Measurements from ENCODE around the gene ACADVL. TPM values are rescaled to one million over a fixed set of nuclear protein-coding genes. Genes with fewer than 3 reads are reported as not detected.

ACADVL gene
- total and polyA plus RNA-seq, 2 of the 4 experiments (the other 2 are of a cell fraction): 139 to 752 TPM

DNA sequence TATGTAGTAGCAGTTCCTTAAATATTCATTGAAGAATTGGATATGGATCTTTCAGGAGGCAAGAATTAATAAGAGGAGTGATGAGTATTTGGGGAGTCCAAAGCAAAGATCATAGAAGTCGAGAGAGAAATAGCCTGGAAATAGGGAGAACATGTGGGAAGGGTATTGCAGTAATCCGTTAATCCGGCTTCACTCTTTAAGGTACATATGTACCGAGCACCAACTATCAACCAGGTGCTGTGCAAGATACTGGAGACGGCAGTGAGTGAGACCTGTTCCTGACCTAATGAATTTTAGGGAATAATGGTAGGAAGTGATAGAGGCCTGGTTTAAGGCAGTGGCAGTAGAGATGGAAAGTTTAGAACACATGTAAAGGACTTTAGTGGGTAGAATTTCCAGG, 33.3 kb downstream of the ACADVL start (continued):
- TF ChIP-seq, protein P1, sequence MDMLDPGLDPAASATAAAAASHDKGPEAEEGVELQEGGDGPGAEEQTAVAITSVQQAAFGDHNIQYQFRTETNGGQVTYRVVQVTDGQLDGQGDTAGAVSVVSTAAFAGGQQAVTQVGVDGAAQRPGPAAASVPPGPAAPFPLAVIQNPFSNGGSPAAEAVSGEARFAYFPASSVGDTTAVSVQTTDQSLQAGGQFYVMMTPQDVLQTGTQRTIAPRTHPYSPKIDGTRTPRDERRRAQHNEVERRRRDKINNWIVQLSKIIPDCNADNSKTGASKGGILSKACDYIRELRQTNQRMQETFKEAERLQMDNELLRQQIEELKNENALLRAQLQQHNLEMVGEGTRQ (IDR thresholded peaks at IDR 0.05; ENCODE audit: low read depth, low read length): no peak
- no peak for TF ChIP-seq CHD1 (IDR thresholded peaks at IDR 0.05; ENCODE audit: low read depth, low read length)
- no peak for TF ChIP-seq RFX5 (IDR thresholded peaks at IDR 0.05; ENCODE audit: low read depth, low read length)
- no peak for TF ChIP-seq CEBPB (IDR thresholded peaks at IDR 0.05; ENCODE audit: low read depth, low read length)
- no peak for TF ChIP-seq BHLHE40 (IDR thresholded peaks at IDR 0.05; ENCODE audit: low read depth, low read length)
- TF ChIP-seq POLR2A (IDR thresholded peaks at IDR 0.05; ENCODE audit: low read depth, low read length): no peak

DNA sequence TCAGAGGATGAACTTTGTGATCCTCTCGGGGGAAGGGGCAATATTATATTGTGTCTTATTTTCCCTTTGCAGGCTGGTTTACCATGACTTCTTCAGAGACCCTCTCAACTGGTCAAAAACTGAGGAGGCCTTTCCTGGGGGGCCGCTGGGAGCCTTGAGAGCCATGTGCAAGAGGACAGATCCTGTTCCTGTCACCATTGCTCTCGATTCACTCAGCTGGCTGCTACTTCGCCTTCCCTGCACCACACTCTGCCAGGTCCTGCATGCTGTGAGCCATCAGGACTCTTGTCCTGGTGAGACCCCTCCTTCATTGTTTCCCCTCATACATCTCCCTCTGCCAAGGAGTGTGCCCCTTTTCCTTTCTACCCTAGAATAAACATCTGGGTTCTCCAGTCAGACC, 34.8 kb downstream of the ACADVL start:
- Histone ChIP-seq H3K56ac (ENCODE audit: extremely low read depth, insufficient read depth, low read length) (no peak overlapping the region), H3K79me1 (ENCODE audit: low read depth in 1 of 2, low read length in 2 of 2) (peaks cover 7 to 33% of the 10 kb centered on the region in 2 experiments; a peak in 3 of 4 replicates), H4K5ac (ENCODE audit: low read depth, low read length) (no peak overlapping the region), H2BK5ac (ENCODE audit: low read depth, low read length, poor library complexity, severe bottlenecking) (no peak overlapping the region), H4K91ac (ENCODE audit: insufficient read depth, low read depth, low read length) (no peak overlapping the region), H3K4me1 (ENCODE audit: control insufficient read depth, insufficient read depth, low read length) (peaks cover 8% of the 10 kb centered on the region), H3K4me3 (ENCODE audit: insufficient read depth, low read depth, low read length) (no peak overlapping the region), H3K9me3 (ENCODE audit: control insufficient read depth, insufficient read depth, low read length) (no peaks in the 10 kb centered on the region), H2BK15ac (ENCODE audit: low read depth, low read length) (no peak overlapping the region), H3K27ac (ENCODE audit: insufficient read depth, low read length) (no peak overlapping the region), H3K18ac (ENCODE audit: low read depth, low read length) (no peak overlapping the region), H2BK20ac (ENCODE audit: low read depth, low read length) (no peak overlapping the region), H2BK120ac (ENCODE audit: low read depth, low read length) (no peak overlapping the region), H4K8ac (ENCODE audit: low read depth in 2 of 2, low read length in 2 of 2) (no peak overlapping the region), H2AK5ac (ENCODE audit: low read depth, low read length) (no peak overlapping the region), H3K9me1 (ENCODE audit: insufficient read depth, low read length) (no peaks in the 10 kb centered on the region; the same call in none of the 2 replicates), H3K23ac (ENCODE audit: low read depth, low read length) (no peak overlapping the region), H3K36me3 (ENCODE audit: control insufficient read depth, insufficient read depth, low read length) (peaks cover 30% of the 10 kb centered on the region), H3K9ac (ENCODE audit: low read depth, low read length) (no peak overlapping the region), H2AFZ (replicated peaks; ENCODE audit: low read length, poor library complexity) (no peak overlapping the region), H3K4ac (ENCODE audit: low read depth, low read length) (no peak overlapping the region), H4K20me1 (ENCODE audit: insufficient read depth, low read length) (no peaks in the 10 kb centered on the region), H2AK9ac (replicated peaks; ENCODE audit: low read depth, low read length, poor library complexity) (no peak overlapping the region), H3K4me2 (ENCODE audit: low read depth, low read length) (no peak overlapping the region), H3K27me3 (ENCODE audit: control insufficient read depth, insufficient read depth, low read length) (no peaks in the 10 kb centered on the region), H3K14ac (replicated peaks; ENCODE audit: low read depth, low read length) (no peak overlapping the region)
- WGBS, 2 experiments (ENCODE audit: extremely low coverage in 2 of 2, insufficient read length in 1 of 2): 86% methylated on average over 3 of the region's 4 CpGs; no CpG with 5 or more reads in 1 of the 2 experiments
- DNase-seq (no peak), ATAC-seq (ENCODE audit: low read depth) (no peak)
- intact Hi-C loops (cut with micrococcal nuclease): no loop called here
- in situ Hi-C loops (cut with MboI; ENCODE audit: low sequenced_read_pairs): no loop called here
- ChIA-PET POLR2A (ENCODE audit: unreplicated experiment) (interaction anchor here (0.6 kb wide), 1 partner anchor 9 kb away, joined by 9 read pairs; no protein-coding TSS in a partner anchor), CTCF (no interaction called here)
- BruUV-seq (replicated peaks): no TSS peak
- dilution Hi-C loops (cut with HindIII; ENCODE audit: low sequenced_read_pairs, unreplicated experiment): no loop called here
- no peak for TF ChIP-seq CHD1 (IDR thresholded peaks at IDR 0.05; ENCODE audit: low read depth, low read length)
- no peak for TF ChIP-seq RFX5 (IDR thresholded peaks at IDR 0.05; ENCODE audit: low read depth, low read length)
- TF ChIP-seq SMC3 (IDR thresholded peaks at IDR 0.05; ENCODE audit: low read depth, low read length): no peak
- TF ChIP-seq MAZ (IDR thresholded peaks at IDR 0.05; ENCODE audit: borderline replicate concordance, low read depth, low read length): no peak
- no peak for TF ChIP-seq MXI1 (IDR thresholded peaks at IDR 0.05; ENCODE audit: borderline replicate concordance, low read depth, low read length)
- no peak for TF ChIP-seq POLR2A (IDR thresholded peaks at IDR 0.05; ENCODE audit: low read depth, low read length)
- no peak for TF ChIP-seq RAD21 (IDR thresholded peaks at IDR 0.05; ENCODE audit: low read length)
- no peak for TF ChIP-seq CEBPB (IDR thresholded peaks at IDR 0.05; ENCODE audit: low read depth, low read length)
- TF ChIP-seq MAFK (IDR thresholded peaks at IDR 0.05; ENCODE audit: low read depth, low read length): no peak
- TF ChIP-seq, protein P1 (IDR thresholded peaks at IDR 0.05; ENCODE audit: low read depth, low read length): no peak
- TF ChIP-seq, protein P2, sequence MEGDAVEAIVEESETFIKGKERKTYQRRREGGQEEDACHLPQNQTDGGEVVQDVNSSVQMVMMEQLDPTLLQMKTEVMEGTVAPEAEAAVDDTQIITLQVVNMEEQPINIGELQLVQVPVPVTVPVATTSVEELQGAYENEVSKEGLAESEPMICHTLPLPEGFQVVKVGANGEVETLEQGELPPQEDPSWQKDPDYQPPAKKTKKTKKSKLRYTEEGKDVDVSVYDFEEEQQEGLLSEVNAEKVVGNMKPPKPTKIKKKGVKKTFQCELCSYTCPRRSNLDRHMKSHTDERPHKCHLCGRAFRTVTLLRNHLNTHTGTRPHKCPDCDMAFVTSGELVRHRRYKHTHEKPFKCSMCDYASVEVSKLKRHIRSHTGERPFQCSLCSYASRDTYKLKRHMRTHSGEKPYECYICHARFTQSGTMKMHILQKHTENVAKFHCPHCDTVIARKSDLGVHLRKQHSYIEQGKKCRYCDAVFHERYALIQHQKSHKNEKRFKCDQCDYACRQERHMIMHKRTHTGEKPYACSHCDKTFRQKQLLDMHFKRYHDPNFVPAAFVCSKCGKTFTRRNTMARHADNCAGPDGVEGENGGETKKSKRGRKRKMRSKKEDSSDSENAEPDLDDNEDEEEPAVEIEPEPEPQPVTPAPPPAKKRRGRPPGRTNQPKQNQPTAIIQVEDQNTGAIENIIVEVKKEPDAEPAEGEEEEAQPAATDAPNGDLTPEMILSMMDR (conservative IDR thresholded peaks at IDR 0.05; ENCODE audit: low read depth, low read length): no peak
- TF ChIP-seq RCOR1 (IDR thresholded peaks at IDR 0.05; ENCODE audit: insufficient replicate concordance, low read length): no peak

Measured in IMR-90 (cell line).